ENCODE results near the gene HSPA1A. TPM values are rescaled to one million over a fixed set of nuclear protein-coding genes. Genes with fewer than 3 reads are reported as not detected.

Gene HSPA1A
- total and polyA plus RNA-seq, 9 of the 15 experiments (the other 6 are each of a cell fraction or from before 2014, with no cell fraction given), result 2.2 to 273 (median 107) TPM

DNA sequence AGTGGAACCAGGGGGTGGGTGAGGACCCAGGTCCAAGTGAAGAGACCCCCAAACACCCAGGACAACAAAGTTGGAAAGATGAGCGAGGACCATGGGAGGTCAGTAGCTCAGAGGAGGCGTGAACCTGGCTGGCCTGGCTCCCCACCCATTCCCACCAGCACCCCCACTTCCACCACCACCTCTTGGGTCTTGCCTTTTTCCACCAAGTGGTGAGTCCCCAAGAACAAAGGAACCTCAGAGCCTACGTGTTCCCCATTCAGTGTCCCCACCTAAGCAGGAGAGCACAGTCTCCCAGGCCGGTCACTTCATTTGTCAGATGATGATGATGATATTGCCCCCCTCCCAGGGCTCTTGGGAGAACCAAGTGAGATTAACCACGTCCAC lies 37.7 kb upstream of the HSPA1A start (continued):
- TF ChIP-seq FOXA3 (CRISPR knock-in tag; conservative IDR thresholded peaks at IDR 0.05 in 1 of 2, IDR thresholded peaks at IDR 0.05 in 1 of 2) (0 out of 4 replicates have a peak, but pooled peaks of 1 of the 2 experiments have one; percentile 58), CBX2 (IDR thresholded peaks at IDR 0.05; ENCODE audit: insufficient read depth, low read length, poor library complexity, severe bottlenecking) (no peak), NFATC3 (IDR thresholded peaks at IDR 0.05) (no peak), ZNF584 (CRISPR knock-in tag; IDR thresholded peaks at IDR 0.05; ENCODE audit: low read depth) (0 out of 2 replicates have a peak, but pooled peaks have one; percentile 6), TAF7 (tag; IDR thresholded peaks at IDR 0.05) (0 out of 2 replicates have a peak, but pooled peaks have one; percentile 4), BRD4 (IDR thresholded peaks at IDR 0.05) (no peak), SMAD2 (IDR thresholded peaks at IDR 0.05; ENCODE audit: low read depth, low read length) (no peak), POLR2A (conservative IDR thresholded peaks at IDR 0.05) (no peak), TCF3 (CRISPR knock-in tag; IDR thresholded peaks at IDR 0.05) (no peak), ZNF143 (CRISPR knock-in tag; IDR thresholded peaks at IDR 0.05) (no peak), RBM39 (optimal IDR thresholded peaks at IDR 0.05; ENCODE audit: low read depth, low read length) (no peak), TGIF2 (CRISPR knock-in tag; IDR thresholded peaks at IDR 0.05) (no peak)
- TF ChIP-seq, protein P1, sequence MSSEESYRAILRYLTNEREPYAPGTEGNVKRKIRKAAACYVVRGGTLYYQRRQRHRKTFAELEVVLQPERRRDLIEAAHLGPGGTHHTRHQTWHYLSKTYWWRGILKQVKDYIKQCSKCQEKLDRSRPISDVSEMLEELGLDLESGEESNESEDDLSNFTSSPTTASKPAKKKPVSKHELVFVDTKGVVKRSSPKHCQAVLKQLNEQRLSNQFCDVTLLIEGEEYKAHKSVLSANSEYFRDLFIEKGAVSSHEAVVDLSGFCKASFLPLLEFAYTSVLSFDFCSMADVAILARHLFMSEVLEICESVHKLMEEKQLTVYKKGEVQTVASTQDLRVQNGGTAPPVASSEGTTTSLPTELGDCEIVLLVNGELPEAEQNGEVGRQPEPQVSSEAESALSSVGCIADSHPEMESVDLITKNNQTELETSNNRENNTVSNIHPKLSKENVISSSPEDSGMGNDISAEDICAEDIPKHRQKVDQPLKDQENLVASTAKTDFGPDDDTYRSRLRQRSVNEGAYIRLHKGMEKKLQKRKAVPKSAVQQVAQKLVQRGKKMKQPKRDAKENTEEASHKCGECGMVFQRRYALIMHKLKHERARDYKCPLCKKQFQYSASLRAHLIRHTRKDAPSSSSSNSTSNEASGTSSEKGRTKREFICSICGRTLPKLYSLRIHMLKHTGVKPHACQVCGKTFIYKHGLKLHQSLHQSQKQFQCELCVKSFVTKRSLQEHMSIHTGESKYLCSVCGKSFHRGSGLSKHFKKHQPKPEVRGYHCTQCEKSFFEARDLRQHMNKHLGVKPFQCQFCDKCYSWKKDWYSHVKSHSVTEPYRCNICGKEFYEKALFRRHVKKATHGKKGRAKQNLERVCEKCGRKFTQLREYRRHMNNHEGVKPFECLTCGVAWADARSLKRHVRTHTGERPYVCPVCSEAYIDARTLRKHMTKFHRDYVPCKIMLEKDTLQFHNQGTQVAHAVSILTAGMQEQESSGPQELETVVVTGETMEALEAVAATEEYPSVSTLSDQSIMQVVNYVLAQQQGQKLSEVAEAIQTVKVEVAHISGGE (CRISPR knock-in tag; IDR thresholded peaks at IDR 0.05), result 0 out of 6 replicates have a peak, but pooled peaks of 1 of the 3 experiments have one; percentile 5
- TF ChIP-seq, protein P2, sequence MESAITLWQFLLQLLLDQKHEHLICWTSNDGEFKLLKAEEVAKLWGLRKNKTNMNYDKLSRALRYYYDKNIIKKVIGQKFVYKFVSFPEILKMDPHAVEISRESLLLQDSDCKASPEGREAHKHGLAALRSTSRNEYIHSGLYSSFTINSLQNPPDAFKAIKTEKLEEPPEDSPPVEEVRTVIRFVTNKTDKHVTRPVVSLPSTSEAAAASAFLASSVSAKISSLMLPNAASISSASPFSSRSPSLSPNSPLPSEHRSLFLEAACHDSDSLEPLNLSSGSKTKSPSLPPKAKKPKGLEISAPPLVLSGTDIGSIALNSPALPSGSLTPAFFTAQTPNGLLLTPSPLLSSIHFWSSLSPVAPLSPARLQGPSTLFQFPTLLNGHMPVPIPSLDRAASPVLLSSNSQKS (CRISPR knock-in tag; IDR thresholded peaks at IDR 0.05), result no peak
- TF ChIP-seq, protein P3, sequence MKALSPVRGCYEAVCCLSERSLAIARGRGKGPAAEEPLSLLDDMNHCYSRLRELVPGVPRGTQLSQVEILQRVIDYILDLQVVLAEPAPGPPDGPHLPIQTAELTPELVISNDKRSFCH (CRISPR knock-in tag; IDR thresholded peaks at IDR 0.05), result no peak
- TF ChIP-seq, protein P3 (tag; IDR thresholded peaks at IDR 0.05), result no peak
- TF ChIP-seq, protein P4, sequence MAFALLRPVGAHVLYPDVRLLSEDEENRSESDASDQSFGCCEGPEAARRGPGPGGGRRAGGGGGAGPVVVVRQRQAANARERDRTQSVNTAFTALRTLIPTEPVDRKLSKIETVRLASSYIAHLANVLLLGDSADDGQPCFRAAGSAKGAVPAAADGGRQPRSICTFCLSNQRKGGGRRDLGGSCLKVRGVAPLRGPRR (CRISPR knock-in tag; IDR thresholded peaks at IDR 0.05), result peak; percentile 68; the same call in 1 of the 2 replicates
